HG03439 (cell line): Measurements from ENCODE around the gene ELOA.
A peak's percentile ranks its signal among the peaks of the same experiment; 100 is the strongest.
"Not testable (repeated sequence)": the region's sequence is repeated elsewhere in the genome, so short reads cannot be mapped to it uniquely, and the experiment has no call there.

Experiments used
- ATAC-seq: cut with Tn5 transposase; IDR thresholded peaks from one replicate; pipeline ENCODE4 v1.9.1; 2021; ENCODE audit warnings: mild to moderate bottlenecking, moderate library complexity; ENCODE audit not compliant: unreplicated experiment

Gene ELOA

GRCh38 chr1:23799255-23799569, 55.9 kb downstream of the ELOA start:
- ATAC-seq = no peak

- peak; percentile 3 for ATAC-seq
These were observed 56.5 kb downstream of the ELOA start for GRCh38 chr1:23799570-23800399.

- ATAC-seq = peak; percentile 75
These were observed 57.4 kb downstream of the ELOA start, which contains the start of gene GALE for GRCh38 chr1:23800400-23801337. Gene GALE, minus strand, starts transcription at chr1:23800754. Its CDS starts 1,747 bp downstream, at chr1:23799007.

- ATAC-seq = no peak
These were observed 58.1 kb downstream of the ELOA start for GRCh38 chr1:23801338-23801748.

GRCh38 chr1:23801876-23802275, 58.6 kb downstream of the ELOA start:
- no peak for ATAC-seq

- not testable (repeated sequence) for ATAC-seq
These were observed 59.6 kb downstream of the ELOA start for GRCh38 chr1:23802809-23803342.

- no peak for ATAC-seq
These were observed 60.4 kb downstream of the ELOA start for GRCh38 chr1:23803674-23804073.

GRCh38 chr1:23804183-23804835, 61.0 kb downstream of the ELOA start:
- ATAC-seq = no peak

- ATAC-seq = no peak
These were observed 61.8 kb downstream of the ELOA start for GRCh38 chr1:23805025-23805424.

GRCh38 chr1:23806280-23806679, 63.0 kb downstream of the ELOA start:
- no peak for ATAC-seq

GRCh38 chr1:23807453-23807852, 64.2 kb downstream of the ELOA start:
- ATAC-seq = no peak

GRCh38 chr1:23809751-23810171, 66.5 kb downstream of the ELOA start:
- ATAC-seq = no peak

GRCh38 chr1:23810818-23811540, 67.7 kb downstream of the ELOA start:
- ATAC-seq = no peak
